ENCODE data around the gene TFCP2. TPM values are rescaled to one million over a fixed set of nuclear protein-coding genes. Genes with fewer than 3 reads are reported as not detected.

TFCP2 gene
- polyA plus RNA-seq, 1 donor: 31.6 TPM

Other genes starting within 250 kb of the TFCP2 start
- gene HIGD1C, start 220.6 kb downstream of the TFCP2 start, polyA plus RNA-seq: not detected
- gene SLC11A2, start 146.8 kb downstream of the TFCP2 start, polyA plus RNA-seq: 73.1 TPM
- 180 TPM for gene LETMD1, start 124.8 kb downstream of the TFCP2 start, polyA plus RNA-seq
- gene CSRNP2, start 89.5 kb downstream of the TFCP2 start, polyA plus RNA-seq: 18.9 TPM
- gene POU6F1, start 44.9 kb upstream of the TFCP2 start, polyA plus RNA-seq: 6.8 TPM
- gene DAZAP2, start 65.7 kb upstream of the TFCP2 start, polyA plus RNA-seq: 398 TPM
- gene SMAGP, start 97.3 kb upstream of the TFCP2 start, polyA plus RNA-seq: 25.3 TPM
- 7.0 TPM for gene BIN2, start 151.0 kb upstream of the TFCP2 start, polyA plus RNA-seq
- gene CELA1, start 173.5 kb upstream of the TFCP2 start, polyA plus RNA-seq: not detected
- gene GALNT6, start 218.3 kb upstream of the TFCP2 start, polyA plus RNA-seq: 31.1 TPM

Data from large intestine (tissue), 1 donor.